SHP77 (cell line): ENCODE results near the gene PKD2L2.
"Not testable (repeated sequence)": the region's sequence is repeated elsewhere in the genome, so short reads cannot be mapped to it uniquely, and the experiment has no call there.

ENCODE experiments used
- DNase-seq, 2 experiments: peaks; one replicate each; lab custom pipeline; 2025; lab: John Stamatoyannopoulos, UW

The PKD2L2 gene

DNA sequence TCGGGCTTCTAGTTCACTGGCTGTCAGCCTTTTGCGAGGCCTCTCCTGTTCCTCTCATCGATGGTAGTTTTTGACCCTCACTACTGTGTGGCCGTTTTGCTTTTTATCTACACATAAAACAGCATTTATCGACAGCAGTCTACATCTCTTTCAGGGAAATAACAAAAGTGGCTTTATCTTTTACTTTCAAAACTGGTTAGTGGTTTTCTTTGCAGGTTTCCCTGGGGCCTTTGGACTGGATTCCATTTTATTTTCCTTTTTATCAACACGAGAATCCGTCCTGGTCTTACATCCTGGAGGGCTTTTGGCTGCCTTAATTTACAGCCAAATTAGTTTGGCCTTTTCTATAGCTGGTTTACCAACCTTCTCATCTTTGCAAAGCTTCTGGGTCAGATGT, 793 bp upstream of the PKD2L2 start:
- DNase-seq = no peak

DNA sequence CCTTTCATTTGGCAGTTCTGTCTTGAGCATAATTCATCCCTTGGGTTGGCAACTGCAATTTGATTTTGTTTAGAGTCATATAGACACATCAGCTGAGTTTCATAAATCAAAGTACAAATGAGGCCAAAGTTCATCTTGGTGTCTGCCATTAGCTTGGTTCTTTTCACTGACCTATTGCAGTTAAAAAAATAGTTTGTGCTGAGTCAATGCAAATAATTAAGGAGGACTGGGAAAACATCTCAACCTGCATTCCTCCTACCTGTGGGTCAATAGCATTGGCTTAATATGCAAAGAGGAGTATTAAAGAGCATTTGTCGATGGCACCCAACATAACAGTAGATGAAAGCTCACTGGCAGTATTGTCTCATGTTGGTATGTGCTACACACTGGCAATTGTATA, 1.6 kb downstream of the PKD2L2 start:
- DNase-seq = no peak

- DNase-seq = no peak
Observed at GRCh38 chr5:137891849-137892248, 2.6 kb downstream of the PKD2L2 start.

- no peak for DNase-seq
Observed at GRCh38 chr5:137894586-137894985, 5.3 kb downstream of the PKD2L2 start.

GRCh38 chr5:137896560-137896959, 7.3 kb downstream of the PKD2L2 start:
- no peak for DNase-seq

DNA sequence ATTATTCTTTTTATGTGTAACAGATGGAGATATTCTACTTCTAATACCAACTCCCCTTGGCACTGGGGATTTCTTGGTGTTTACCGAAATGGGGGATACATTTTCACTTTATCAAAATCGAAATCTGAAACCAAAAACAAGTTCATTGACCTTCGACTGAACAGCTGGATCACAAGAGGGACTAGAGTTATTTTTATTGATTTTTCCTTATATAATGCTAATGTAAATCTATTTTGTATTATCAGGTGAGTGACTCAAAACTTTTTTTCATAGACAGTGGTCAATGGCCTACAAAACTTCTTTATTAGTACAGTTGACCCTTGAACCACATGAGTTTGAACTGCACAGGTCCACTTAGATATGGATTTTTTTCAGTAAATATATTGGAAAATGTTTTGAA, 10.2 kb downstream of the PKD2L2 start:
- DNase-seq = no peak

GRCh38 chr5:137901011-137901817, 12.0 kb downstream of the PKD2L2 start:
- no peak for DNase-seq

DNA sequence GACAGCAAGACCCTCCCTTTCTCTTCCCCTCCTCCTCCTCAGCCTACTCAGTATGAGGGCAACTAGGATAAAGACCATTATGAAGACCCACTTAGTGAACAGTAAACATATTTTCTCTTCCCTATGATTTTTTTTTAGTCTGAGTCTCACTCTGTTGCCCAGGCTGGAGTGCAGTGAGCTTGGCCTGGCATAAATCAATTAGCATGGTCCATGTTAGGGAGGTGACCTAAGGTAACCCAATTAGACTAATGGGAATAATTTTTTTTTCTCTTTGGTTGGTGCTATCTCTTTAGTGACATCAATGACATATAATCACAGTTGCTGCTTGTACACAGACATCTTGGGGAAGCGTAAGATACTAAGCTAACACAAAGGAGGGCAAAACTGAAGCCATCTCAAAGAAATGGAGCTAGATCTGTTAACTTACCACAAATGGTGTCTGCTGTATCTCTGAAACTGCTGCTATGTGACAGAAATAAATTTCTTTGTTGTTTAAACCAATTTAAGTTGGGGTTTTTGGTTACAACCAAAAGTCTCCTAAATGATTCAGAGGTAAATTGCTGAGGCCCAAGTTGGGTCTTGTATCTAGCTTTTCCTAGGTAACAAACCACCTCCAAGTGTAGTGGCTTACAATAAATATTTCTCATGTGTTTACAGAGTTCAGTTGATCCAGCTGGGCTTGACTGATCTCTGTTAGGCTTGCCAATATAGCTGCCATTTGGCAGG, 13.3 kb downstream of the PKD2L2 start:
- no peak for DNase-seq

DNA sequence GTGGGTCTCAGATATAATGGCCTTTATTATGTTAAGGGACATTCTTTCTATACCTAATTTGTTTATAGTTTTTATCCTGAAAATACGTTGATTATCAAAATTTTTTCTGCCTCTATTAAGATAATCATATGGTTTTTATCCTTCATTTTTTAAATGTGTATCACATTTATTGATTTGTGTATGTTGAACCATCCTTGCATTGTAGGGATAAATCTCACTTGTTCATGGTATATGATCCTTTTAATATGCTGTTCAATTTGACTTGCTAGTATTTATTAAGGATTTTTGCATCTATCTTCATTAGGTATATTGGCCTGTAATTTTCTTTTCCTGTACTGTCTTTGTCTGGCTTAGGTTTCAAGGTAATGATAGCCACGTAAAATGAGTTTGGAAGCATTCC, 25.5 kb downstream of the PKD2L2 start:
- no peak for DNase-seq

- no peak for DNase-seq
Observed at GRCh38 chr5:137916923-137917322, 27.7 kb downstream of the PKD2L2 start.

GRCh38 chr5:137921931-137922330, 32.7 kb downstream of the PKD2L2 start:
- DNase-seq = no peak

GRCh38 chr5:137923856-137924255, 34.6 kb downstream of the PKD2L2 start:
- DNase-seq = no peak

DNA sequence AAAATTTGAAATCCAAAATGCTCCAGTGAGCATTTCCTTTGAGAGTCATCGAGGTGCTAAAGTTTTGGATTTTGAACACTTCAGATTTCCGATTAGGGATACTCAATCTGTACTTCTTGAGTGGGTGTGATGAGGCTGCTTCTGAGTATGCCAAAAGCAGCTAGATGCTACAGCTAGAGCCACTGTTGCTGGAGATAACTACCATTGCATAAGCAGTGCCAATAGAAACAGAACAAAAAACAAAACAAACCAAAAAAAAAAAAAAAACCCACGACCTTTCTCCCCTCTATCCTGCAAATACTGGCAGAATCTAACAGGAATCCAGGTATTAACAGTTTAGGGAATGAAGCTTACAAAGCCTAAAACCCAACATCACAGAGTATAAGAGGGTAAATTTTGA, 43.5 kb downstream of the PKD2L2 start:
- no peak for DNase-seq

GRCh38 chr5:137933491-137933911, 44.2 kb downstream of the PKD2L2 start:
- no peak for DNase-seq

- DNase-seq = no peak
Observed at GRCh38 chr5:137935190-137935589, 45.9 kb downstream of the PKD2L2 start.

- no peak for DNase-seq
Observed at GRCh38 chr5:137935694-137936093, 46.4 kb downstream of the PKD2L2 start.

DNA sequence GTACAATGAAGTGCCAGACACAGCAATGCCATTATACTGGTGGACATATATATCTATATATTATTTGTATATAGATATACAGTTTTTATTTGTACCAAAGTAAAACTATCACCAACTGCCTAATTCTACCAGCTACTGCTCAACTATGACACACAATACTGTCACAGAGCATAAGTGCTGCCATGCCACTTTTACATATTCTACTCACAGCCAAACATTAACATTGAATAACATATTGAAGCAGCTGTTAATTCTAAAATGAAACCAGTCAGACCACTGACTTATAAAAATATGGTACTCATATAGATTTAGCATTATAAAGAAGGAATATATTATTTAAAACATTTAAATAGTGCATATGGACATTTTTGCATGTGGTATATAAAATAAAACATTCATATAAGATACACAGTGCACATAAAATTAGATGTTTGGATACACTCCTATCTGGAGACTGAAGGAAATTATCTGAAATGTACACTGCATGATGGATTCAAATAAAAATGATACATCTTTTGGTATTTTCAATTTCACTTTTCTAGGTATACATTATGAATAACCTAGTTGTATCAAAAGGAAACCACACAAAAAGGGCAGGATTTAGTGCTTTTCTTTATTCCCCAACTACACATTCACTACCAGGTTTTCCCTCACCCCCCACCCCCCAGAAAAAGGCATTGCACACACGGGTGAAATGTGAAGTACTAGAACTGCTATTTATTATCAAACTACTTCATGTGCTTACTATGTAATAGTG, 48.9 kb downstream of the PKD2L2 start:
- DNase-seq = no peak

GRCh38 chr5:137938751-137939143, 49.5 kb downstream of the PKD2L2 start:
- no peak for DNase-seq

DNA sequence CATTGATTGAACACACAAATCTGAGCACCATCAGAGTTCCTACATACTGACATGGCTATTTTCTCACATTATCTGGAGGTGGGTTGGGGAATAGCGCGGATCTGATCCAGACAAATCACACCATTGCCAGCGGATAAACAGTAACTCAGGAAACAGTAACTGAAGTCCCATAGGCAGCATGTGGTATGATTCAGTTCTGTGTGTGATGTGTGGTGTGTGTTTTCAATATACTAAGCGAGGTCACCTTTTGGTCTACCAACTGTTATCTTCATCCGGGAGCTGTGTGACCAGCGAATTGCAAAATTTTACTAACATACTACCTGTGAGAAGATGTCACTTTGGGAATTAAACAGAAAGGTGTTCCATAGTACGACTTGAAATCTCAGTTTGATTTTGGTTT, 50.1 kb downstream of the PKD2L2 start:
- no peak for DNase-seq

DNA sequence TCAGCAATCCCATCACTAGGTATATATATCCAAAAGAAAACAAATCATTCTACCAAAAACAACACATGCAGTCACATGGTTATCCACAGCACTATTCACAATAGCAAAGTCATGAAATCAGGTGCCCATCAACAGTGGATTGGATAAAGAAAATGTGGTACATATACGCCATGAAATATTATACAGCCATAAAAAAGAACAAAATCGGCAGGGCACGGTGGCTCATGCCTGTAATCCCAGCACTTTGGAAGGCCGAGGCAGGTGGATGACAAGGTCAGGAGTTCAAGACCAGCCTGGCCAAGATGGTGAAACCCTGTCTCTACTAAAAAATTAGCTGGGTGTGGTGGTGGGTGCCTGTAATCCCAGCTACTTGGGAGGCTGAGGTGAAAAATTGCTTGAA, 55.0 kb downstream of the PKD2L2 start:
- DNase-seq = not testable (repeated sequence)

- DNase-seq = no peak
Observed at GRCh38 chr5:137945825-137946224, 56.6 kb downstream of the PKD2L2 start.

DNA sequence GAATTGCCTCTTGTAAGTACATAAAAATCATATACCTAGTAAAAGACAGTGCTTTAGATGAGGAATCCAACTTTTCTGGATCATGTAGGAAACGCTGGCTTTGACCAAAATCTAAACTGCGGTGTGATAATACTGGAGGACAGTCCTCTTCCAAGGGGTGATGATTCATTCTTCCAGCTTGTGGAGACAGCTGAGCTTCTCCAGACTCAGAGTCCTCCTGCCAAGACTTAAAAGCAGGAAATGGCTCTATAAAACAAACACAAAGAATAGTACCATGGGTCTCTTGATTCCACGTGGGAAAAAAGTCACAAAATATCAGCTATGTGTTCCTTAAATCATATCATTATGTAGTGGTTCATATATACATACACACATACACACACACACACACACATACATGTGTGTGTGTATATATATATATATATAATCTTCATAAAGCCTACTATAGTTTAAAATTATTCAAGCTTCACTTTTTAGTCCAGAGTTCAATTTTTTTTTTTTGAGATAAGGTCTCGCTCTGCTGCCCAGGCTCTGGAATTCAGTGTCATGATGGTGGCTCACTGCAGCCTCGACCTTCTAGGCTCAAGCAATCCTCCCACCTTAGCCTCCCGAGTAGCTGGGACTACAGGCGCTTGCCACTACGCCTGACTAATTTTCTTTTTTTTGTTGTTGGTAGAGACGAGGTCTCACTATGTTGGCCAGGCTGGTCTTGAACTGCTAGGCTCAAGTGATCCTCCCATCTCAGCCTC, 65.0 kb downstream of the PKD2L2 start:
- DNase-seq = no peak
